Measurements from ENCODE around the gene SCARB1.

SCARB1 gene

DNA sequence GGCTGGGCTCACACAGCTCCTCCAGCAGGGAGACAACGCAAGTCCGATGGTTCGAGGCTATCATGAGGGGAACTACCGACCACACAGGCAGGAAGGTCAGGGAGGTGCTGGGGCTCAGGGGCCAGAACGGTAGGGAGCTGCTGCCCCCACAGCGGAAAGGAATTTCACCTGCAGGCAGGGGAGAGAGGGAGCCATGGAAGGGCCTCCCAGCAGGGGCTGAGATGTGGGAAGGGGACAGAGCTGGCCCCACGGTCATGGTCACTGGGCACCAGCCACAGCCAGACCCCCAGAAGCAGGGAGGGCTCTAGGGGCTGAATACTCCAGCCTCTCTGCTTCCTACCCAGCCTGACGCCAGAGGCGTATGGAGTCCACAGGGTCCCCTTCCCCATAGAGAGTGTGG, 103.1 kb downstream of the SCARB1 start:
- no peak for DNase-seq (ENCODE audit: low read depth)

DNA sequence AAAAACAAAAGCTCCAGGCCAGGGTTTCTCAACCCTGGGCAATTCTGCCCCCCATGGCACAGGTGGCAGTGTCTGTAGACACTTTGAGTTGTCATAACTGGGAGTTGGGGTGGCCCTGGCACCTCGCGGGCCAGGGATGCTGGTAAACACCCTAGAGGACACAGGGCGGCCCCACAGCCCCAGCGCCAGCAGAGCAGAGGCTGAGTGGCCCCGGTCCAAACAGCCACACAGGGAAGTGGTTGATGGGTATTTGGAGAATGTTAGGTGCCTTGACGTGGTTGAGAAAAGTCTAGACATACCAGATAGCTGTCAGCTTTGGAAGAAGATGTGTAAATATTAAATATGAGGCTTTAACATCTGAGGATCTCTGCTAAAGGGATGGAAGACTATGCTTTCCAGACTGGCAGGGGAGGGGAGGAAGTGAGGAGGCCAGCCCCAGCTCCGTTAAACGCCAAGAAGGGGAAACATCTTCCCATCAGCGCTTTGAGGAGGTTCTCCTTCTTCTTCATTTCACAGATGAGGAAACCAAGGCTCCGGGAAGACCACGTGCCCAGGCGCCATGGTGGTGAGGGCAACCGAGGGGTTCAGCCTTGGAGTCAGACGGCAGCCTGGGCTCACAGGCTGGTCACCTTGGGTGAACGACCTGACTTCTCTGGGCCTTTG, 103.7 kb downstream of the SCARB1 start:
- no peak for DNase-seq (ENCODE audit: low read depth)

DNA sequence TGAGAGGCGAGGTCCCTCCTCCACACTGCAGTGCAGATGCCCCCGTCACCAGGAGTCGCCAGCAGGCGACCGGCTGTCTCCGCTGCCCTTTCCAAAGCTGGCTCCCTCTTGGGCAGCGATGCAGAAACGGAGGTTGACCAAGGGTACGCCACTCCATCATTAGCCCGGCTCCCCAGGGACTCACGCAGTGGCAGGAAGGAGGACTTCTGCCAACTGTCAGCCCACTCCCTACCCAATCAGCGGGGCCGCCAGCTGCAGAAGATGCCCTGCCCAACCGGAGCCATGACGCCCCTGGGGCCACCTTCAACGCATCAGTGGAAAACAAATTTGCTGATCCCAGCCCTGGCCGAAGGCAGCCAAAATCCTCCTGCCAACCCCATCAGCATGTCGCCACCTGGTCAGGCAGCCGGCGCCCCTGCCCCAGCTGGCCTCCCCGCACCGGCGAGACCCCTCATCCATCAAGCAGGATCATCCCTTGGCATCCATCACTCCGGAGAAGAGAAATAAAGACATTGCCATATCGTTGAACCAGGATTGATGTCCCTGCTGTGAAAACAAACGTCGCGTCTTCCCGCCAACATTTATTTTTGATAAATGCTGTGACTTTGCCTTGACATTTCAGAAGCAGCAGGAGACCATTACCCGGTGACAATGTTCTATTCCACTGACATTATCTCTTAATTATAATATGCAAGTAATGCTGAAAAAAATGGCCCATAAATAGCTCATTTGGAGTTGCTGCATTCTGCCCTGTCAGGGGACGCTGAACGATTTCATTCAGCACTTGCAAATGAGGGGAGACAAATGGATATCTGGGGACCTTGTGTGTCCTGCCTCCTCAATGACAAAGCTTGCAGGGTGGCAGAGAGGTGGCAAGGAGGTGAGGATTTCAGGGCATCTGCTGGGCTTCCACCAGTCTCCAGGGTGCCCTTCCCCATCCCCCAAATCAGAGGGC, 105.1 kb downstream of the SCARB1 start:
- no peak for DNase-seq (ENCODE audit: low read depth)

DNA sequence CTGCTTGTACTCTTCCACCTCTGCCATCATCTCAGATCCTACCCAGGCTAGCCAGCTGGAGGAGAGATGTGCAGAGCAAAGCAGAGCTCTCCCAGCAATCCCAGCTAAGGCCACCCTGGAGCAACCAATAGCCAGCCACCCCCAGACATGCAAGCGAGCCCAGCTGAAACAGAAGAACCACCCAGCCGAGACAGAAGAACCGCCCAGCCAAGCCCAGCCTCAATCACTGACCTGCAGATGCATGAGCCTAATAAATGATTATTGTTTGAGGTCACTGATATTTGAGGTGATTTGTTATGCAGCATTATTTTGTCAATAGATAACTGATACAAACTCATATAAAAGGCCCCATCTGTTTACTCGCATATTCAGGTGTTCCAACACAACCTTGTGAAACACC, 106.3 kb downstream of the SCARB1 start:
- no peak for DNase-seq (ENCODE audit: low read depth)

DNA sequence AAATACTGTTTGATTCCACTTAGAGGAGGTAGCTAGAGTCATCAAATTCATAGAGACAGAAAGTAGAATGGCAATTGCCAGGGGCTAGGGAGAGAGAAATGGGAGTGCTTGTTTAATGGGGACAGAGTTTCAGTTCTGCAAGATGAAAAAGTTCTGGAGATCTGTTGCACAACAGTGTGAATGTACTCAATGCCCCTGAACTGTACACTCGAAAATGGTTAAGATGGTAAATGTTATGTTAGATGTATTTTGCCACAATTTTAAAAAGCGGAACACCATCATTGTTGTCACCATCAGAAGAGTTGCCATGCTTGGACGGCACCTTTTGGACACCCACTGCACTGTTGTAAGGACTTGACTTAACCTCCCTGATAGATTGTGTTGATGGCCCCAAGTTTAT, 106.9 kb downstream of the SCARB1 start:
- no peak for DNase-seq (ENCODE audit: low read depth)

DNA sequence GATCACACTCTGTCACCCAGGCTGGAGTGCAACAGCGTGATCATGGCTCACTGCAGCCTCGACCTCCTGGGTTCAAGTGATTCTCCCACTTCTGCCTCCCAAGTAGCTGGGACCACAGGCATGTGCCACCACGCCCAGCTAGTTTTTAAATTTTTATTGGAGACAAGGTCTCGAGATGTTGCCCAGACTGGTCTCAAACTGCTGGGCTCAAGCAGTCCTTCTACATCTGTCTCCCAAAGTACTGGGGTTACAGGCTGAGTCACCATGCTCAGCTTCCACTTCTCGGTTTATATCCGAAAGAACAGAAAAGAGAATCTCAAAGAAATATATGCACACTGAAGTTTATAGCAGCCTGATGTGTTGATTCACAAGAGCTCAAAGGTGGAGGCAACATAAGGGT, 107.5 kb downstream of the SCARB1 start:
- DNase-seq (ENCODE audit: low read depth) = no peak

DNA sequence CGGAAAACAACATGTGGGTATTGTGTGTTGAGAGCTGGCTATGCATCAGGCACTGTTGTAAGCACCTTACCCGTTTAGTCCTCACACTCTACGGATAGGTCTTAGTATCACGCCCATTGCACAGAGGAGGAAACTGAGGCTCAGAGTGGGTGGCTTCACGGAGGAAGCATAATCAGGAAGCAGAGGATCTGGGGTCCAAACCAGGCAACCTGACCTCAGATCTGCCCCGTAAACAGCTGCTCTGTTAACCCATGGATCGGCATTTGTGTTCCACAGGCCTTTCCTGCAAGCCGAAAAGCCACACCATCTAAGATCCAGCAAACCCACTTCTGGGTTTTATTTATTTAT, 107.9 kb downstream of the SCARB1 start:
- no peak for DNase-seq (ENCODE audit: low read depth)

- DNase-seq (ENCODE audit: low read depth) = peak; percentile 73
Measured at GRCh38 chr12:124754949-124755800, 108.5 kb downstream of the SCARB1 start.

- DNase-seq (ENCODE audit: low read depth) = no peak
Measured at GRCh38 chr12:124754491-124754890, 109.2 kb downstream of the SCARB1 start.

DNA sequence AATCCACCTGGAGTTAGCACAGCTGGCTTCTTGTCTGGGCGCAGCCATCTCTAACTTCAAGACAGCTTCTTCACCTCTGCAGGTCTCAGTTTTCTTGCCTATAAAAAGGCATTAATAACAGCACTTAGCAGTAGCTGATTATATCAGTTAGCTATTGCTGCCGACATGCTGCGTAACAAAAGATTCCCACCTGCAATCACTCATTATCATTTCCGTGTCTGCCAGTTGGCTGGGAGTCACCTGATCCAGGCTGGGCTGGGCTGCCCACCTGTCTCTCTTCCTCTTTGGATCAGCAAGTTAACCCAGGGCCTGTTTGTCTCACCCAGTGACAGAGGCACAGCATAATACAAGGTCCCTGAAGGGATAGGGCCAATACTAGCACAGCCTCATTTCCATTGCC, 109.7 kb downstream of the SCARB1 start:
- no peak for DNase-seq (ENCODE audit: low read depth)

DNA sequence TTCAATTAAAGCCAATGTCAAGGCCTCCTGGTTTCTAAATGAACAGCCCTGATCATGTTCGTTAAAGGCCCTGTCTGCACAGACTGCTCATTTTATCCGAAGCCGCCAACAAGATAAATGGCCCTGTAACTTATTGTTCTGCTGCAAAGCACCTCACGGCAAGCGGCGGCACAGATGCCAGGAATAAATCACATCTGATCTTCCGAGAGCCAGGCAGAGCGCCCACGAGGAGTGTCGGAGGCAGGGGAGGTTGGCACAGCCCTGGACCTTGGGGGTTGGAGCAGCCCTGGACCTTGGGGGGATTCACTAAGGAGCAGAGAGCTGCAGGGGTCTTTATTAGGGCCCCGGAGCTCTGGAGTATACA, 110.5 kb downstream of the SCARB1 start:
- no peak for DNase-seq (ENCODE audit: low read depth)

GRCh38 chr12:124752437-124753227, 111.0 kb downstream of the SCARB1 start:
- DNase-seq (ENCODE audit: low read depth) = no peak

DNA sequence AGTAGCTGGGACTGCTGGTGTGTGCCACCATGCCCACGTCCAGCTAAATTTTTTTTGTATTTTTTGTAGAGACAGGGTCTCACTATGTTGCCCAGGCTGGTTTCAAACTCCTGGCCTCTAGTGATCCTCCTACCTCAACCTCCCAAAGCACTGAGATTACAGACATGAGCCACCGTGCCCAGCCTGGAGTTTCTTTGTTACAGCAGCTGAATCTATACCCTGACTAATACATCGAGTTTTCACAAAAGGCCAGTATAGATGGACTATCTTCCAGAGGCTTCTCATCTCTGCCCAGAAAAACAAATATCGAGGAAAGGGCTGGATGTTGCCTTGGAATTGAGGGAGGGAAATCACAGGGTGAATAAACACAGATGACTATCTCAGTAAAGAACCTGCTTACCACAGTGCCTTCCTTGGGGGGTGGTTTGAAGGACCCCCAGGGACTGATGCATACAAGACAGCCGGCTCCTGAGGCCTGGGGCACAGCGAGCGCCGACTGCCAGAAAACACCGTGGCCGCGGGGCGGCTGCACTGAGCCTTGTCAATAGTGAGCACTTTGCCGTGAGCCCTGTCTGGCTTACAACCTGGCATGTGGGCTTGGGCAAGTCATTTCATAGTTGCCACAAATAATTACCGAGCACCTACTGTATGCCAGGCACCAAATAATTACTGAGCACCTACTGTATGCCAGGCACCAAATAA, 111.9 kb downstream of the SCARB1 start:
- no peak for DNase-seq (ENCODE audit: low read depth)

DNA sequence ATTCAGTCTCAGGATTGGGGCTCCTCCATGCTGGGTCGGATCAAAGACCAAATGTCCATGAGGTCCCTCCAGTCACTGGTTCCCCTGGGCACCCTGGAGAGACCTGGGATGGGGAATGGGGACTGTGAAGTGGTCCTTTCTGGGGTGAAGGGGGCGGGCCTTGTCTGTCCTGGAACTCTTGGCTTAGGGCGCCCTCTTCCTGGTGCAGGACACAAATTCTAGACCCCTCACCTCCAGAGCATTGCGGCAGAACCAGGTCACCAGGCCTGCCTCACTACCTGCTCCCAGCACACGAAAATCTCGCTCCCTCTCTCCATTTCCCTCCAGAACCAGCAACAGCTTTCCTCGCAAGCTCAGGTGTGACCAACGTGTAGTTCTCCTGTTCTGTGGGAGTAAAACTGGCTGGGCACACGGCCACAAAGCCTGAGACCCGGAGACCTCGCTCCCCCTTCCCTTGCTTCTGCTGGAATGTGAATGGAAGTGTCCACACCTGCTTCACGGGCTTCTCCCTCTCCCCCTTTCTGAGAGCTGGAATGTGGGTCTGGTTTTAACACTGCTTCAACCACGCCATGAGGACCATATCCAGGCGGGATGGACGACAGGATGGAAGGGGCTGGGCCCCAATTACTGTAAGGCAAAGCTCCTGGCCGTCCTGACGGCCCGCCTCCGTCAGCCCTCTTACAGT, 112.7 kb downstream of the SCARB1 start:
- DNase-seq (ENCODE audit: low read depth) = no peak

DNA sequence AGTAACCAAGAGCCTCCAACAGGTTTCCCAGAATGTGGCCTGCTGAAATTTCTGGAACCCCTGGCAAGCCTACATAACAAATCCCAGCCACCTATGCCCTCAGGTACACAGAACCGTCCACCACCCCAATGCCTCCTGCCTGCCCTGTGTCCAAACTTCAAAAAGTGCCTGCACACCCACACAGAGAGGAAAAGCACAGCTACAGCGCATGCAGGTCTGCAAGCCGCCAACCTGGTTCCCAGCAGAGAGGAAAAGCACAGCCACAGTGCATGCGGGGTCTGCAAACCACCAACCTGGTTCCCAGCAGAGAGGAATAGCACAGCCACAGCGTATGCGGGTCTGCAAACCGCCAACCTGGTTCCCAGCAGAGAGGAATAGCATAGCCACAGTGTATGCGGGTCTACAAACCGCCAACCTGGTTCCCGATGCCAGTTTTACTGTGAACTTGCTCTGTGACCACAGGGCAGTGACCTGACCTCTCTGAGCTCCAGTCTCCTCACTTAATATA, 113.5 kb downstream of the SCARB1 start:
- DNase-seq (ENCODE audit: low read depth) = no peak

GRCh38 chr12:124749725-124750124, 113.9 kb downstream of the SCARB1 start:
- DNase-seq (ENCODE audit: low read depth) = no peak

- DNase-seq (ENCODE audit: low read depth) = peak; percentile 89
Measured at GRCh38 chr12:124747426-124748161, 116.1 kb downstream of the SCARB1 start.

DNA sequence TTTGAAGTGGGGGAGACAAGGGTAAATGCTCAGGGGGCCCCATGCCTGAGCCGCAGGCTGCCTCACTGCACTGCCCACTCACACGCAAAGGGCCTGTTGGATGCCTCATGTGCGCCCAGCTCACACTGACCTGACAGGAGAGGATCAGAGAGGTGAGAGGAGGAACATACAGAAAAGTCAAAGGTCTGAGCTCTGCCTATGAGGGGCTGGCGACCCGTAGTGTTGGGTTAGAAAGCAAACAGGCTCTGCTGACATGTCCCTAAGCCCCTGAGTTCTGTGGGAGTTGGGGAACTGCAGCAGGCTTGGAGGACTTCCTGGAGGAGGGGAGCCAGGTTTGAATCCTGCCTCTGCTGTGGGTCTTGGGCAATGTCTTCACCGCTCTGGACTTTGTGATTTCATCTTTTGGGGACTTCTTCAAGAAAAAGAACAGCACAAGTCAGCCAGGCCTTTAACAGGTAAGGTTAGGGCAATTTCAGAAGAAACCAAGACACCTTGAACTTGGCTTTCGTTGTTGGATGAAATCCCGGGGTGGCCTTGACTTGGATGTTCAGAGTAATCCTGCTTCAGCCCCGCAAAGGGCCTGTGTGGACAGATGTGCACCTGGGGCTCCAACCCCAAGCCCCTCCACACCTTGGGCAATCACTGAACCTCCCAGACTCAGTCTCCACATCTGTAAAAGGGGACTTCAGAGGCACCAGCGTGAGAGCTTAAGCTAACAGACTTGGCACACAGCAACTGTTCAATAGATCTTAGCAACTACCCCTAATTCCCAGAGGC, 116.8 kb downstream of the SCARB1 start:
- no peak for DNase-seq (ENCODE audit: low read depth)

All from GM04503 (cell line).